ENCODE measurements around the gene ACD. TPM values are rescaled to one million over a fixed set of nuclear protein-coding genes. Genes with fewer than 3 reads are reported as not detected.

Gene ACD
- total and polyA plus RNA-seq, 2 of the 4 experiments (the other 2 are of a cell fraction) = 15.6 to 31.1 TPM

DNA sequence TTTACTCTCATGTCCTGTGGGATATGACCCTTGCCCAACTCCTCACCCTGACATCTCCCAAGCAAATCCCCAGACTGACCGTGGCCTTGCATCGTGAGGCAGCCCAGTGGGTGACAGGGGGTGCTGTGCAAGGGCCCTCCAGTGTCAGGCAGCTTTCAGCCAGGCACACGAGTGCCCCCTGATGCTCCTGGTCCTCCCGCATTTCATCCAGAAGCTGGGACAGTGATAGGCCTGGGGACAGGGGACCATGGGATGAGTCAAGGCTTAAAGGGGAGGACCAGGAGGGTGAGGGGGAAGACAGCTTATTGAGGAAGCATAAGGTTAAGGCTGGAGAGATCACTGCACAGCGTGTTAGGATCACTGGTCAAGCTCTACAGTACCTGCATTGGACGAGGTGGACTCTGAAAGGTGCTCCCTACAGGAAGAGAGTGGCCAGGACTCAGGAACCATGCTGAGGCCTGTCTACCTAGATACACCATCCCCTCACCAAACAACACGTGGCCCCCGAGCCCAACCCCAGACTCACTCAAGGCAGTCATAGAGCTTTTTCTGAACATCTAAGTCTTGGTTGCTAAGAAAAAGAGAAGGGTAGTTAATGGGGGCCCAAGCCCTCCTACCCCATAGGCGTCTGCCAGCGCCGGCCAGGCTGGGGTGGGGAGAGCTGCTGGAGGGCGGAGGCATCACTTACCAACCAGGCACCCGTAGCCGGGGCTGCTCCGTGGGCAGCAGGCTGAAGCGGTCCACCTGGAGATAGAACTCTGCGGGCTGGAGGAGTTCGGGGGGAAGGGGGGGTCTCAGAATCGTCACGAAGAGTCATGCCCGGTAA lies 998 bp downstream of the ACD start:
- DNase-seq (no peak), ATAC-seq (ENCODE audit: low read depth) (no peak)
- H3K27ac ChIP-seq (ENCODE audit: insufficient read depth, low read length) = no peak overlapping the region; the same call in 1 of the 2 replicates
- peaks cover 3% of the 10 kb centered on the region; the same call in 1 of the 2 replicates for H3K36me3 ChIP-seq (ENCODE audit: control insufficient read depth, insufficient read depth, low read length)
- H4K91ac ChIP-seq (ENCODE audit: insufficient read depth, low read depth, low read length) = no peak overlapping the region
- no TSS peak for BruUV-seq (replicated peaks)
- H4K20me1 ChIP-seq (ENCODE audit: insufficient read depth, low read length) = peaks cover 5% of the 10 kb centered on the region
- intact Hi-C loops (cut with micrococcal nuclease) = no loop called here
- H3K18ac ChIP-seq (ENCODE audit: low read depth, low read length) = no peak overlapping the region
- peaks cover 6 to 20% of the 10 kb centered on the region in 2 experiments; a peak in 3 of 4 replicates for H3K79me1 ChIP-seq (ENCODE audit: low read depth in 1 of 2, low read length in 2 of 2)
- H3K4ac ChIP-seq (ENCODE audit: low read depth, low read length) = no peak overlapping the region
- ChIA-PET CTCF (interaction anchor here (1.3 kb wide), 1 partner anchor 138 kb away, joined by 4 read pairs; no protein-coding TSS in a partner anchor), POLR2A (ENCODE audit: unreplicated experiment) (no interaction called here)
- H4K5ac ChIP-seq (ENCODE audit: low read depth, low read length) = no peak overlapping the region
- no peak overlapping the region for H2BK5ac ChIP-seq (ENCODE audit: low read depth, low read length, poor library complexity, severe bottlenecking)
- H2AK9ac ChIP-seq (replicated peaks; ENCODE audit: low read depth, low read length, poor library complexity) = peak overlapping the region; percentile 95
- no peak overlapping the region for H2BK20ac ChIP-seq (ENCODE audit: low read depth, low read length)
- H3K27me3 ChIP-seq (ENCODE audit: control insufficient read depth, insufficient read depth, low read length) = no peaks in the 10 kb centered on the region
- H2AK5ac ChIP-seq (ENCODE audit: low read depth, low read length) = peak overlapping the region; percentile 1; the same call in 1 of the 2 replicates
- peak overlapping the region in 1 of 2 experiments; percentile 89; a peak in 2 of 4 replicates for H4K8ac ChIP-seq (ENCODE audit: low read depth in 2 of 2, low read length in 2 of 2)
- H2AFZ ChIP-seq (replicated peaks; ENCODE audit: low read length, poor library complexity) = peak overlapping the region; percentile 100
- H3K9me1 ChIP-seq (ENCODE audit: insufficient read depth, low read length) = peaks cover 7% of the 10 kb centered on the region
- peak overlapping the region; percentile 74; the same call in 1 of the 2 replicates for H3K23ac ChIP-seq (ENCODE audit: low read depth, low read length)
- H3K4me1 ChIP-seq (ENCODE audit: control insufficient read depth, insufficient read depth, low read length) = peaks cover 6% of the 10 kb centered on the region; the same call in 1 of the 2 replicates
- in situ Hi-C loops (cut with MboI; ENCODE audit: low sequenced_read_pairs) = no loop called here
- H3K56ac ChIP-seq (ENCODE audit: extremely low read depth, insufficient read depth, low read length) = no peak overlapping the region
- dilution Hi-C loops (cut with HindIII; ENCODE audit: low sequenced_read_pairs, unreplicated experiment) = no loop called here
- peak overlapping the region; percentile 58 for H3K9ac ChIP-seq (ENCODE audit: low read depth, low read length)
- peak overlapping the region; percentile 64 for H3K4me3 ChIP-seq (ENCODE audit: insufficient read depth, low read depth, low read length)
- H3K9me3 ChIP-seq (ENCODE audit: control insufficient read depth, insufficient read depth, low read length) = no peaks in the 10 kb centered on the region
- H2BK15ac ChIP-seq (ENCODE audit: low read depth, low read length) = no peak overlapping the region
- 24% methylated on average over 4 of the region's 21 CpGs; no CpG with 5 or more reads in 1 of the 2 experiments for WGBS, 2 experiments (ENCODE audit: extremely low coverage in 2 of 2, insufficient read length in 1 of 2)
- H3K4me2 ChIP-seq (ENCODE audit: low read depth, low read length) = peak overlapping the region; percentile 76
- no peak overlapping the region for H2BK120ac ChIP-seq (ENCODE audit: low read depth, low read length)
- no peak overlapping the region for H3K14ac ChIP-seq (replicated peaks; ENCODE audit: low read depth, low read length)
- no peak for TF ChIP-seq RFX5 (IDR thresholded peaks at IDR 0.05; ENCODE audit: low read depth, low read length)
- TF ChIP-seq MXI1 (IDR thresholded peaks at IDR 0.05; ENCODE audit: borderline replicate concordance, low read depth, low read length) = no peak
- no peak for TF ChIP-seq NFE2L2 (IDR thresholded peaks at IDR 0.05; ENCODE audit: low read depth, low read length)
- no peak for TF ChIP-seq RAD21 (IDR thresholded peaks at IDR 0.05; ENCODE audit: low read length)
- TF ChIP-seq CEBPB (IDR thresholded peaks at IDR 0.05; ENCODE audit: low read depth, low read length) = no peak
- TF ChIP-seq FOS (IDR thresholded peaks at IDR 0.05; ENCODE audit: low read depth, low read length) = no peak
- TF ChIP-seq, protein P1, sequence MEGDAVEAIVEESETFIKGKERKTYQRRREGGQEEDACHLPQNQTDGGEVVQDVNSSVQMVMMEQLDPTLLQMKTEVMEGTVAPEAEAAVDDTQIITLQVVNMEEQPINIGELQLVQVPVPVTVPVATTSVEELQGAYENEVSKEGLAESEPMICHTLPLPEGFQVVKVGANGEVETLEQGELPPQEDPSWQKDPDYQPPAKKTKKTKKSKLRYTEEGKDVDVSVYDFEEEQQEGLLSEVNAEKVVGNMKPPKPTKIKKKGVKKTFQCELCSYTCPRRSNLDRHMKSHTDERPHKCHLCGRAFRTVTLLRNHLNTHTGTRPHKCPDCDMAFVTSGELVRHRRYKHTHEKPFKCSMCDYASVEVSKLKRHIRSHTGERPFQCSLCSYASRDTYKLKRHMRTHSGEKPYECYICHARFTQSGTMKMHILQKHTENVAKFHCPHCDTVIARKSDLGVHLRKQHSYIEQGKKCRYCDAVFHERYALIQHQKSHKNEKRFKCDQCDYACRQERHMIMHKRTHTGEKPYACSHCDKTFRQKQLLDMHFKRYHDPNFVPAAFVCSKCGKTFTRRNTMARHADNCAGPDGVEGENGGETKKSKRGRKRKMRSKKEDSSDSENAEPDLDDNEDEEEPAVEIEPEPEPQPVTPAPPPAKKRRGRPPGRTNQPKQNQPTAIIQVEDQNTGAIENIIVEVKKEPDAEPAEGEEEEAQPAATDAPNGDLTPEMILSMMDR (conservative IDR thresholded peaks at IDR 0.05; ENCODE audit: low read depth, low read length) = no peak
- TF ChIP-seq RCOR1 (IDR thresholded peaks at IDR 0.05; ENCODE audit: insufficient replicate concordance, low read length) = no peak
- TF ChIP-seq CHD1 (IDR thresholded peaks at IDR 0.05; ENCODE audit: low read depth, low read length) = no peak
- TF ChIP-seq, protein P2, sequence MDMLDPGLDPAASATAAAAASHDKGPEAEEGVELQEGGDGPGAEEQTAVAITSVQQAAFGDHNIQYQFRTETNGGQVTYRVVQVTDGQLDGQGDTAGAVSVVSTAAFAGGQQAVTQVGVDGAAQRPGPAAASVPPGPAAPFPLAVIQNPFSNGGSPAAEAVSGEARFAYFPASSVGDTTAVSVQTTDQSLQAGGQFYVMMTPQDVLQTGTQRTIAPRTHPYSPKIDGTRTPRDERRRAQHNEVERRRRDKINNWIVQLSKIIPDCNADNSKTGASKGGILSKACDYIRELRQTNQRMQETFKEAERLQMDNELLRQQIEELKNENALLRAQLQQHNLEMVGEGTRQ (IDR thresholded peaks at IDR 0.05; ENCODE audit: low read depth, low read length) = no peak
- TF ChIP-seq POLR2A (IDR thresholded peaks at IDR 0.05; ENCODE audit: low read depth, low read length) = no peak
- TF ChIP-seq BHLHE40 (IDR thresholded peaks at IDR 0.05; ENCODE audit: low read depth, low read length) = no peak
- TF ChIP-seq, protein P3, sequence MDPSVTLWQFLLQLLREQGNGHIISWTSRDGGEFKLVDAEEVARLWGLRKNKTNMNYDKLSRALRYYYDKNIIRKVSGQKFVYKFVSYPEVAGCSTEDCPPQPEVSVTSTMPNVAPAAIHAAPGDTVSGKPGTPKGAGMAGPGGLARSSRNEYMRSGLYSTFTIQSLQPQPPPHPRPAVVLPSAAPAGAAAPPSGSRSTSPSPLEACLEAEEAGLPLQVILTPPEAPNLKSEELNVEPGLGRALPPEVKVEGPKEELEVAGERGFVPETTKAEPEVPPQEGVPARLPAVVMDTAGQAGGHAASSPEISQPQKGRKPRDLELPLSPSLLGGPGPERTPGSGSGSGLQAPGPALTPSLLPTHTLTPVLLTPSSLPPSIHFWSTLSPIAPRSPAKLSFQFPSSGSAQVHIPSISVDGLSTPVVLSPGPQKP (IDR thresholded peaks at IDR 0.05; ENCODE audit: borderline replicate concordance, low read depth, low read length) = no peak
- no peak for TF ChIP-seq SMC3 (IDR thresholded peaks at IDR 0.05; ENCODE audit: low read depth, low read length)

Data from IMR-90 (cell line).